NCI-H446 (cell line): ENCODE results near the gene PLIN3.
"Not testable (repeated sequence)": the region's sequence is repeated elsewhere in the genome, so short reads cannot be mapped to it uniquely, and the experiment has no call there.

Source experiments
- DNase-seq, 2 experiments: peaks; one replicate each; lab custom pipeline; 2025; lab: John Stamatoyannopoulos, UW

The PLIN3 gene

DNA sequence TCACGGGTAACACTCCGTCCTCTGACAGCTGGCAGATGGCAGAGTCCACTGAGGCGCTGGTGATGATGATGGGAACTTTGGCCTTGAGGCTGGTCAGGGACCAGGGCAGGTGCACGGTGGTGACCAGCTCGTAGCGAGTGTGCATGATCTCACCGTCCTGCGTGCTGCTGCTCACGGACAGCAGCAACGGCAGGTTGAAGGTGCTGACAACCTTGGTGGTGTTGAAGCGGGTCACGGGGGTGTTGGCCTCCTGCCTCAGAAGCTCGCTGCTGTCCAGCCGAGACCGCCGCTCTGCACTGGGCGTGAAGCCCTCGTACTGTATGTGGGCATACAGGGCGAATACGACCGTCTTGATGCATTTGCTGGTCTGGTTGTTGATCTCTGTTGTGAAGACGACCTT lies 23.6 kb upstream of the PLIN3 start:
- DNase-seq = no peak

DNA sequence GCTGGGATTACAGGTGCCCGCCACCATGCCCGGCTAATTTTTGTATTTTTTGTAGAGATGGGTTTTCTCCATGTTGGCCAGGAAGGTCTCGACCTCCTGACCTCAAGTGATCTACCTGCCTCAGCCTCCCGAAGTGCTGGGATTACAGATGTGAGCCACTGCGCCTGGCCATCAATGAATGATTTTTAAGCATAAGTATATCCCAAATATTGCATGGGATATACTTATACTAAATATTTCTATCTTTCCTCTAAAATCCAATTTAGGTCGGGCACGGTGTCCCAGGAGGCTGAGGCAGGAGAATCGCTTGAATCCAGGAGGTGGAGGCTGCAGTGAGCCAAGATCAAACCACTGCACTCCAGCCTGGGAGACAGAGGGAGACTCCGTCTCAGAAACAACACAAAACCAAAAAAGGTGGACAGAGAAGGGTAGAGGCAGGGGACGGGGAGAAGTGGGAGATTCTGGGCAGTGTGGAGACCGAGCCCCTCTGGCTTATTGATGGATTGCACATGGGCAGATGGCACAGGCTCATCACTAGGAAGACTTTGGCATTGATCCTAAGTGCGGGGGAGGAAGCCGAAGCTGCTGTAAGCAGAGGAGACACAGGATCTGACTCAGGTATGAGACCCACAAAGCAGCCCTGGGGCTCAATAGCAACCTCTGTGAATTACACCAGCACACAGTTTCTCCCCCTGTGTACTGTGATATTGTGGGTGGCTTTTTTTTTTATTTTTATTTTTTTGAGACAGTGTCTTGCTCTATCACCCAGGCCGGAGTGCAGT lies 21.8 kb upstream of the PLIN3 start:
- DNase-seq = peak; percentile 55 to 87

DNA sequence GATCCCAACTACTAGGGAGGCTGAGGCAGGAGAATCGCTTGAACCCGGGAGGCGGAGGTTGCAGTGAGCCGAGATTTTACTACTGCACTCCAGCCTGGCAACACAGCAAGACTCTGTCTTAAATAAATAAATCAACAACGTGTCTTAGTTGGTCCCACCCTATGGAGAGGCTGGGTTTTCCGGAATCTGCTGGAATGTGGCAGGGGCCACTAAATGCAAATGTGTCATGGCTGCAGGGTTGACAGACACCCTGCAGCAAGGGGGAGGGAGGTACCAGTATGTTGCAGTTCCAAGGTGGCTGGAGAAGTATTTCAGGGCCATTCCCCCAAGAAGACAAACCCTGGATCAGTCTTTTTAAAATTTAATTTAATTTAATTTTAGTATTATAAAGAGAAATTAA lies 20.3 kb upstream of the PLIN3 start:
- not testable (repeated sequence) for DNase-seq

DNA sequence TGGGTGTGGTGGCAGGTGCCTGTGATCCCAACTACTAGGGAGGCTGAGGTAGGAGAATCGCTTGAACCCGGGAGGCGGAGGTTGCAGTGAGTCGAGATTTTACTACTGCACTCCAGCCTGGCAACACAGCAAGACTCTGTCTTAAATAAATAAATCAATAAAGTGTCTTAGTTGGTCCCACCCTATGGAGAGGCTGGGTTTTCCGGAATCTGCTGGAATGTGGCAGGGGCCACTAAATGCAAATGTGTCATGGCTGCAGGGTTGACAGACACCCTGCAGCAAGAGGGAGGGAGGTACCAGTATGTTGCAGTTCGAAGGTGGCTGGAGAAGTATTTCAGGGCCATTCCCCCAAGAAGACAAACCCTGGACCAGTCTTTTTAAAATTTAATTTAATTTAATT lies 17.5 kb upstream of the PLIN3 start:
- not testable (repeated sequence) for DNase-seq

DNA sequence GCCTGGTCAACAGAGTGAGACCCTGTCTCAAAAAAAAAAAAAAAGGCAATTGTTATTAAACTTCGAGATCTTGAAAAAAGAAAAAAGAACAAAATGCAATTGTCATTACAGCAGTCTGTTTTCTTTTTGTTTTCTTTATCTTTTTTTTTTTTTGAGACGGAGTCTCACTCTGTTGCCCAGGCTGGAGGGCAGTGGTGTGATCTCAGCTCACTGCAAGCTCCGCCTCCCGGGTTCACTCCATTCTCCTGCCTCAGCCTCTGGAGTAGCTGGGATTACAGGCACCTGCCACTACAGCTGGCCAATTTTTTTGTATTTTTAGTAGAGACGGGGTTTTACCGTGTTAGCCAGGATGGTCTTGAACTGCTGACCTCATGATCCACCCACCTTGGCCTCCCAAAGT lies 15.4 kb upstream of the PLIN3 start:
- not testable (repeated sequence) for DNase-seq

DNA sequence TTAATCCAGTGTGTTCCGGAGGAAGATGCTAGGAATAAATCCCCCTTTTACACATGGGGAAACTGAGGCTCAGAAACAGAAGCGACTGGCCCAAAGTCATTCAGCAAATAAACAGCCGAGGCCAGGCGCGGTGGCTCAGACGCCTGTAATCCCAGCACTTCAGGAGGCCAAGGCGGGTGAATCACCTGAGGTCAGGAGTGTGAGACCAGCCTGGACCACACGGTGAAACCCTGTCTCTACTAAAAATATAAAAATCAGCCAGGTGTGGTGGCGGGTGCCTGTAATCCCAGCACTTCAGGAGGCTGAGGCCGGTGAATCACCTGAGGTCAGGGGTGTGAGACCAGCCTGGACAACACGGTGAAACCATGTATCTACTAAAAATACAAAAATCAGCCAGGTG lies 11.6 kb upstream of the PLIN3 start:
- no peak for DNase-seq

DNA sequence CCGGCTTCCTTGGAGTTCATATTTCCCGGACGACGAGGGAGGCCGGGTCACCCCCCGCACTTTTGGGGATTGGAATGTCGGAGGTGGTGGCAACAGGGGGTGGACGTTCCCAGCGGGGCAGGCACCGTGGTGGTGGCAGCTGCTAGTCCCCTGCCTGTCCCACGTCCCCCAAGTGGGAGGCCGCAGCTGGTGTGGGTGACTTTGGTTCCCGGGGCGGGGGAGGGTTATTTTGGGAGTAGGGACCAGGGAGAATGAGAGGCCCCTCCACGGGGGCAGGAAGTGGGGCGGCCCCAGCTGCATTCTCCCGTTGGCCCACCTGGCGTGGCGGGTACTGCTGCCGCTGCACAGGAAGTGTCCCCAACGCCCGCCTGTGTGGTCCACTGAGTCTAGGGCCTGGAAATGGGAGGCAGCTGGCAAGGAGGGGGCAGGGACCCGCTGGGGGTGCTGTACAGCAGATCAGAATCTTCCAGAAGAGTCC lies 11.1 kb upstream of the PLIN3 start:
- no peak for DNase-seq

DNA sequence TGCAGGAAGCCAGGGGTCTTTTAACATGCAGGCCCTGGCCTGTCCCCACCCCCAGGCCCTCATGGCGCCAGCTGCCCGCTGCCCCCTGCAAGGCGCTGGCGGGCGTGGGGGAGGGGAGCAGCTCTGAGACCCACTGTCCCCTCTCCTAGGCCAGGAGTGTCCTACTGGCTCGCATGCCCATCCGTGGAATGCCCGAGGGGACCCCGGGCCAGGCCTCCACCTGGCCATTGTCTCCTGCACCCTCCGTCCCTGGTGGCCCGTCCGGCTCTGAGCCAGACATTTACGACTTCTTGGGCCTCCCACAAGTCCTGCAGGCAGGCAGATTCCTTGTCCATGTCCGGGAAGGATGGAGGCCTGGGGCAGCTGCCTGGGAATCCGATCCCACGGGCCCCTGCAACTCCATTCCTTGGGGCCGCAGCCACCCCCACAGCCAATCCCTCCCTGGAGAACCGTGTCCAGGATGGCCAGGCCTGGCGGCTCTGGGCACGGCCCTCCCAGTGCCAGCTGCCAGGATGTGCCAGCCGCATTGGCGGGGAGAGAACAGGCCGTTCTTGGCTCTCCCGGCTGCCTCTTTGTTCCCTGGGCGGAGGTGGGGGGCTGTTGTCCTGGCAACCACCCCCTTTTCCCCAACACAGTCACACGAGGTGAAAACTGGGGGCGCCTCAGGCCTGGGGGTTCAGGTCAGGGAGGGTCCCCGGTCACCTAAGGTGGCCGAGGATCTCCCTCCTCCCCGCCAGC lies 10.5 kb upstream of the PLIN3 start:
- no peak for DNase-seq

DNA sequence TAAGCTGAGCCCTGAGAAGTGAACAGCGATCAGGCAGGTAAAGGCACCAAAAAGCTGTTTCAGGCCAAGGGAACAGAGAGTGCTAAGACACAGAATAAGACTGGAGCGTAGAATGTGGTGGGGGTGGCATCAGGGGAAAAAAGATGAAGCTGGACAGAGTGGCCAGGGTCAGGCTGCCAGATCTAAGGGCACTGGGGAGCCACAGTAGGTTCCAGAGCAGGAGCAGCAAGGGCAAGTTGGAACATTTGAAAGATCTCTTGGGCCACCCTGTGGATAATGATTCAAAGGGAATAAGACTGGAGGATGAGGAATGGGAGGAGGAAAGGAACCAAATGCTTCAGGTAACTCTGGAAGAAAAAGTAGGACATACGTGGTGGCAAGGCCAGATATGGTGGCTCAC lies 6.5 kb upstream of the PLIN3 start:
- no peak for DNase-seq

DNA sequence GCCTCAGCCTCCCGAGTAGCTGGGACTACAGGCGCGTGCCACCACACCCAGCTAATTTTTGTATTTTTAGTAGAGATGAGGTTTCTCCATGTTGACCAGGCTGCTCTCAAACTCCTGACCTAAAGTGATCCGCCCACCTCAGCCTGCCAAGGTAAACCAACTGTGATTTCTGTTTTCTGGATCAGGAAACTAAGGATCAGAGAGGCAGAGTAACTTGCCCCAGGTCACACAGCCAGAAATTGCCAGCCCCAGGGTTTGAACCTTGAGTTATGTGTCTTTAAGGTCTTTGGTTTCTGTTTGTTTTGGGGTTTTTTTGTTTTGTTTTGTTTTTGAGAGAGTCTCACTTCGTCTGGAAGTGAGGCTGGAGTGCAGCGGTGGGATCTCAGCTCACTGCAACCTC lies 4.2 kb upstream of the PLIN3 start:
- no peak for DNase-seq

DNA sequence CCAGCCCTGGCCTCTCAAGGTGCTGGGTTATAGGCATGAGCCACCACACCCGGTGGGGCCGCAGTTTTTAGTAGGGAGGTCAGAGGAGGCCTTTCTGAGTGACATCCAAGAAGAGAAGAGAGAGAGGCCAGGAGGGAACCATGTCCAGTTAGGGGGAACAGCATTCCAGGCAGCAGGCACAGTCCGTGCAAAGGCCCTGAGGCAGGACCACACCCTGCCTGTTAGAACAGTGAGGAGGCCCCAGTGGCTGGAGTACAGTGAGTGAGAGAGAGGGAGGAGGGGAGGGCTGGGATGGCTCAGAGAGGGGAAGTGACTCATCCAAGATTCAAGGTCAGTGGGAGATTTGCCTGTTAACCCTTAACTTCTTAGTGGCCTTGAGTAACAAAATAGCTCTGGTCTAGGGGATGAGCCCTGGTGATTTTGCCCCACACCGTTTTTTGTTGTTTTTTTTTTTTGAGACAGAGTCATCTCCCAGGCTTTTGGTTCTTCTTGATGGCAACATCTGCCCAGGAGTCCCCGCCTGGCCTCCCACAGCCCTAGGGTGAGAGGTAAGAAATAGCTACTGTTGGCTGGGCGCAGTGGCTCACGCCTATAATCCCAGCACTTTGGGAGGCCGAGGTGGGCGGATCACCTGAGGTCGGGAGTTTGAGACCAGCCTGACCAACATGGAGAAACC lies 2.7 kb upstream of the PLIN3 start:
- DNase-seq = no peak

DNA sequence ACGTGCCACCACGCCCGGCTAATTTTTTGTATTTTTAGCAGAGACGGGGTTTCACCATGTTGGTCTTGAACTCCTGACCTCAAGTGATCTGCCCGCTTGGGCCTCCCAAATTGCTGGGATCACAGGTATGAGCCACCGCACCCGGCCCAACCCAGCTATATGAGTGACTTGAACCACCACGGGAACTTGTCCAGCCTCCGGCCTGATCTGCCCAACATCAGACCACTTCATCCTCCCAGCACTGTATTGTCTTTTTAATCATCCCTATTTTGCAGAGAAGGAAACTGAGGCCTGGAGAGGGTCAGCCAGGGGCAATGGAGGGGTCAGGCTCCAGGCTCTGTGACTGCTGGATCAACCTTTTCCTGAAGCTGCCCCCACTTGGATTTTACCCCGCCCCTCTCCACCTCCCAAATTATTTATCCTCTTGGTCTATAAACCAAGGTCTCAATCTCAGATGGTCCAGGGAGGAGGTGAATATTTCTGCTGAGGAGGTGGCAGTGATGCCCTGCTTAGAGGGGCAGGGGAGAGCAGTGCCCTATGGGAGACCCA lies 893 bp upstream of the PLIN3 start:
- DNase-seq = no peak

DNA sequence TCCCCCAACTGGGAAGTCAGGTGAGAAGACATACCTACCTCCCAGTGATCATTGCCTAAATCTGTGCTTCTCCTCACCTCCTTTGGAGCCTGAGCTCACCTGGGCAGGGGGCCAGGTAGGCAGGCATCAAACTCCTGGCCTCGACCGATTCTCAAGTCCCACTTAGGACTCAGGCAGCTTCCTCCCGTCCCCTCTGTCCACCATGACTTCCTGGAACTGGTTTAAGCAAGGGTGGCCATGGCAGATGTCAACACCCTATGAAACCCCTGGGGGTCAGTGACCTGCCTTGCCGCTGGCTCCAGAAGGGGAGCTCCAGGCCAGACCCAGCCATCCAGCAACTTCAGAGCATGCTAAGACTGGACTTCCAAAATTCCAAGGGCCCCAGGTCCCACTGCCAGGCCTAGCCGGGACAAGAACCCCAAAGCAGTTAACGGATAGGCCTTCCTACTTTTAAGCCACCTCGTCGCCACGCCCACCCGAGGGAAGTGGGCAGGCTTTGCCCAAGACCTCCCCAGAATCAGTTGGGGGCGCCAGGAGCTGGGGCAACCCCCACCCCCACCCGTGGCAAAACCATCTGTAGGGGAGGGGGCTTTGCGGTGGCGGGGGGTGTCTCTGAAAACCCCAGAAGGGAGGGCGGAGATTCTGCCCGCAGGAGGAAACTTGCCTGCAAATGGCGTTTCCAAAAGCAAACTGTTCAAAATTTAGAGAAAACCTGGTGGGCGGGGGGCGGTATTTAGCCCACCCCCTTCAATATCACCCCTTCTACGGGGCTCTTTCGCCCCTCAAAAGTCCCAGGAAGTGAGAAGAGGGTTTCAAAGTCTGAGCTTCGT lies 657 bp downstream of the PLIN3 start:
- no peak for DNase-seq

DNA sequence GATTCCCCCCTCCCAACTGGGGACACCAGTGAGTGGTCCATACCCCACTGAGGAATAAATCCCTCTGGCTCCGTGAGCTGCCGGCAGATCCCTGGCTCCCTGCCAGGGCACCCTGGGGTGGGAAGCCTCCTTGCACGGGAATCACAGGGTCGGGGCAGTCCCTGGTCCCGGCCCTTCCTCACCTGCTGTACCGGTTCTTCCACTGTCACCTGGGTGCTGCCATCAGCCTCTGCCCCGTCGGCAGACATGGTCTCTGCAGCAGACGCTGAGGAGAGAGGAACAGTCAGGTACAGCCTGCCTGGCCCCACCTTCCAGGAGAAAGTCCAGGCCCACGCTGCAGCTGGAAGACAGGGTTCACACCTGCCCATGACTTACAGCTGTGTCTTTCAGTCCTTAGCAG lies 6.3 kb downstream of the PLIN3 start:
- no peak for DNase-seq

DNA sequence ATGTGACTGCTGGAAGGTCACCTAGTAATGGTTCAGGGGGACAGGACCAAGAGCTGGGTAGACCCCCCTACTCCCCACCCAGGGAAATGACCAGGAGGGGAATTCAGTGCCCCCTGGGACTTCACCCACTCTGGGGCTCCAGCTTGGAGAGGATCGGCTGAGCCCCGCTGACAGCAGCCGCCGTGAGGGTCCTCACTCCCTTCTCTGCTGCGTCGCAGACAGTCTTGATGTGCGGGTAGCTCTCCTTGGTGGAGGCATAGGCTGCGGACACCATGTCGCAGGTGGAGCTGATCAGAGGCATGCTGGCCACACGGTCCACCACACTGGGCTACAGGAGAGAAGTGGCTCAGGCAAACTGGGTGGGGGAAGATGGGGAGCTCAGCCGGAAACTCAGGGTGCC lies 7.8 kb downstream of the PLIN3 start:
- DNase-seq = no peak

DNA sequence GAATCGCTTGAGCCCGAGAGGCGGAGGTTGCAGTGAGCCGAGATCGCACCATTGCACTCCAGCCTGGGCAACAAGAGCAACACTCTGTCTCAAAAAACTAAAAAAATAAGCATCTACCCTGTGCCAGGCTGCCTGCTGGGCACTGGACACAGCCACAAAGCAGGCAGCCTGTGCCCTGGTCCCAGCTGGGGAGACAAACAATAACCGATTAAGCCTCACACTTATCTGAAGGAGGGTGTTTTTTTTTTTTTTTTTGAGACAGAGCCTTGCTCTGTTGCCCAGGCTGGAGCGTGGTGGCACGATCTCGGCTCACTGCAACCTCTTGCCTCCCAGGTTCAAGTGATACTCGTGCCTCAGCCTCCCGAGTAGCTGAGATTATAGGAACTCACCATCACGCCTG lies 11.0 kb downstream of the PLIN3 start:
- not testable (repeated sequence) for DNase-seq

DNA sequence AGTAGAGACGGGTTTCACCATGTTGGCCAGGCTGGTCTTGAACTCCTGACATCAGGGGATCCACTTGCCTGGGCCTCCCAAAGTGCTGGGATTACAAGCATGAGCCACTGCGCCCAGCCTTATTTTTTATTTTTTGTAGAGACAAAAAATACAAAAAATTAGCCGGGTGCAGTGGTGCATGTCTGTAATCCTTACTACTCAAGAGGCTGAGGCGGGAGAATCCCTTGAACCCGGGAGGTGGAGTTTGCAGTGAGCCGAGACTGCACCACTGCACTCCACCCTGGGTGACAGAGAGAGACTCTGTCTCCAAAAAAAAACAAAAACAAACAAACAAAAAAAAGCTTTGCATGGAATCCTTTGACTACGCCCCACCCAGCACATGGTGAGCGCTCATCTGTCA lies 14.0 kb downstream of the PLIN3 start:
- DNase-seq = not testable (repeated sequence)

DNA sequence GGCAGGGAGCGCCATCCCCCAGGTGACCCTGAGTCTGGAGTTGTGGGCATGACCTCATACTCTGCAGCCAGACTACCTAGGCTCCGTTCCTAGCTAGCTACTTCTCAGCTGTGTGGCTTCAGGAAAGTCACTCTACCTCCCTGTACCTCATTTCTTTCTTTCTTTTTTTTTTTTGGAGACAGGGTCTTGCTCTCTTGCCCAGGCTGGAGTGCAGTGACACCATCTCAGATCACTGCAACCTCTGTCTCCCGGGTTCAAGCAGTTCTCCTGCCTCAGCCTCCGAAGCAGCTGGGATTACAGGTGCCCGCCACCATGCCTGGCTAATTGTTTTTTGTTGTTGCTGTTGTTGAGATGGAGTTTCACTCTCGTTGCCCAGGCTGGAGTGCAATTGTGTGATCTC lies 15.0 kb downstream of the PLIN3 start:
- DNase-seq = no peak

DNA sequence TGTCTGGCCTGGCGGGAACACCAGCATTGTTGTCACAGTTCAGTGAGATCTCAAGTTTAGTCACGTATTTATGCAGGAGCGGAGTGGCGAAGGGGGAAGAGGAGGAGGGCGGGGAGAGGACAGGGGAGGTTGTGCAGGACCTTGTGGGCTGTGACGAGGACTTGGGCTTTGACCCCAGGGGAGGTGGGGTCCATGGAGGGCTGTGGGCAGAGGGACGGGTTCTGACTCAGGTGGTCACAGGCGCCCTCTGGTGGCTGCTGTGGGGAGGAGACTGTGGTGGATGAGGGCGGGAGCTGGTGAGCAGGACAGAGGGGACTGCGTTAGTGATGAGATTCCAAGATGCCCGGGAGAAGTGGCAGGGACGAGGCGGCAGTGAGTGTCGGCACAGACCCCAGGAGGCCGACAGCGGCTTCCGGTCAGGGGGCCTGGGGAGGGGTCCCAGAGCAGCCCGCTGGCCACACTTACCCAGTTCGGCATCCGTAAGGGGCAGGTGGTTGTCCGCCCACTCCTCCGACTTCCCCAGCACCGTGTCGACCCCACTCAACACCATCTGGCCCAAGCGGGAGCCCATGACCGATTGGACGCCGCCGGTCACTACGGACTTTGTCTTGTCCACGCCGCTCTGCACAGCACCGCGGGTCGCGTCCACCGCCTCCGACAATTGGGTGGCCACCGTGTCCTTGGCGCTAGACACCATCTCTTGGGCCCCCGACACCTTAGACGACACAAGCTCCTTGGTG lies 15.7 kb downstream of the PLIN3 start:
- peak; percentile 39 to 64 for DNase-seq

DNA sequence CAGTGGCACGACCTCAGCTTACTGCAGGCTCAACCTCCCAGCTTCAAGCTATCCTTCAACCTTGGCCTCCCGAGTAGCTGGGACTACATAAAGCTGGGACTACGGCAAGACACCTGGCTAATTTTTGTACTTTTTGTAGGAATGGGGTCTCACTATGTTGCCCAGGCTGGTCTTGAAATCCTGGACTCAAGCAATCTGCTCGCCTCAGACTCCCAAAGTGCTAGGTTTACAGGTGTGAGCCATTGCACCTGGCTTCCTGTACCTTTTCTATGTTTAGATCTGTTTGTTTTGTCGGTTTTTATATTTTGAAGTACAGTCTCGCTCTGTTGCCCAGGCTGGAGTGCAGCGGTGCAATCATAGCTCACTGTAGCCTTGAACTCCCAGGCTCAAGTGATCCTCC lies 18.4 kb downstream of the PLIN3 start:
- no peak for DNase-seq
